D721Med (cell line): Measurements from ENCODE around the gene HECW1.

Source experiments
- DNase-seq: peaks from one replicate; pipeline ENCODE4 v3.0.0; 2011; ENCODE audit warnings: low spot score; ENCODE audit not compliant: insufficient read length
- FAIRE-seq: peaks from 2 replicates; lab custom pipeline; 2011; peaks lifted over from hg19 to GRCh38; lab: Jason Lieb, UNC
- TF ChIP-seq, protein P1 (sequence below): IDR thresholded peaks from 2 replicates; pipeline ENCODE4 v1.5.1; 2012; ENCODE audit warnings: mild to moderate bottlenecking, control low read depth; ENCODE audit not compliant: insufficient read depth; ENCODE audit errors: missing control alignments

HECW1 gene

DNA sequence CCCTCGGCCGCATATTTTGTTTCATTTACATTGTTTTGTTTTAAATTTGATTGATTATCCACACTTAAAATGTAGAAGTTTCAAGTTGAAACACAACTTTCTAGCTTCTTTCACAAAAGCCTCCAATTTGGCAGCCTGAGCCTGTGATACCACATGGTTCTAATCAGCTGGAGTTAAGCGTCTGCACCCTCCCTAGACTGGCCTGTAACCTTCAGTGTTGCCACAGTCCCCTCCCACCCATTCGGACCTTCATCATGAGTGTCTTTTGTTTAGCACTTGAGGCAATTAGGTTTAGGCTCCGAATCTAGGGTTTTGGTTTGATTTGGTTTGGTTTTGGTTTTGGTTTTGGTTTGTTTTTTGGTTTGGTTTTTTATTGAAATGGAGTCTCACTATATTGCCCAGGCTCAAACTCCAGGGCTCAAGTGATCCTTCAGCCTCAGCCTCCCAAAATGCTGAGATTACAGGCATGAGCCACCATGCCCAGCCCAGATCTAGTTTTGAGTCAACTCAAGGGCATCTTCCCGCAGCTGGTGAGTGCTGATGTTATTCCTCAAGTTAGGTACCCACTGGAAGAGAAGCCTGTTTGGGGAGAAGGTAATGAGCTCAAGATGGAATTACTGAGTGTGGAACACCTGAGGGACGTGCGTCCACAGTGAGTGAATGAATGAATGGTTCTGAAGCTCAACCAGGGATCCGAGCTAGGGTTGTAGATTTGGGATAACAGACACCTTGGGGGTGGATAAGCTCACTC is 201.4 kb downstream of the HECW1 start:
- FAIRE-seq, result no peak
- DNase-seq, result no peak
- TF ChIP-seq, protein P1, sequence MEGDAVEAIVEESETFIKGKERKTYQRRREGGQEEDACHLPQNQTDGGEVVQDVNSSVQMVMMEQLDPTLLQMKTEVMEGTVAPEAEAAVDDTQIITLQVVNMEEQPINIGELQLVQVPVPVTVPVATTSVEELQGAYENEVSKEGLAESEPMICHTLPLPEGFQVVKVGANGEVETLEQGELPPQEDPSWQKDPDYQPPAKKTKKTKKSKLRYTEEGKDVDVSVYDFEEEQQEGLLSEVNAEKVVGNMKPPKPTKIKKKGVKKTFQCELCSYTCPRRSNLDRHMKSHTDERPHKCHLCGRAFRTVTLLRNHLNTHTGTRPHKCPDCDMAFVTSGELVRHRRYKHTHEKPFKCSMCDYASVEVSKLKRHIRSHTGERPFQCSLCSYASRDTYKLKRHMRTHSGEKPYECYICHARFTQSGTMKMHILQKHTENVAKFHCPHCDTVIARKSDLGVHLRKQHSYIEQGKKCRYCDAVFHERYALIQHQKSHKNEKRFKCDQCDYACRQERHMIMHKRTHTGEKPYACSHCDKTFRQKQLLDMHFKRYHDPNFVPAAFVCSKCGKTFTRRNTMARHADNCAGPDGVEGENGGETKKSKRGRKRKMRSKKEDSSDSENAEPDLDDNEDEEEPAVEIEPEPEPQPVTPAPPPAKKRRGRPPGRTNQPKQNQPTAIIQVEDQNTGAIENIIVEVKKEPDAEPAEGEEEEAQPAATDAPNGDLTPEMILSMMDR, result no peak

- no peak for DNase-seq
- no peak for FAIRE-seq
- TF ChIP-seq, protein P1, result no peak
Observed at GRCh38 chr7:43314379-43315158, 202.1 kb downstream of the HECW1 start.

DNA sequence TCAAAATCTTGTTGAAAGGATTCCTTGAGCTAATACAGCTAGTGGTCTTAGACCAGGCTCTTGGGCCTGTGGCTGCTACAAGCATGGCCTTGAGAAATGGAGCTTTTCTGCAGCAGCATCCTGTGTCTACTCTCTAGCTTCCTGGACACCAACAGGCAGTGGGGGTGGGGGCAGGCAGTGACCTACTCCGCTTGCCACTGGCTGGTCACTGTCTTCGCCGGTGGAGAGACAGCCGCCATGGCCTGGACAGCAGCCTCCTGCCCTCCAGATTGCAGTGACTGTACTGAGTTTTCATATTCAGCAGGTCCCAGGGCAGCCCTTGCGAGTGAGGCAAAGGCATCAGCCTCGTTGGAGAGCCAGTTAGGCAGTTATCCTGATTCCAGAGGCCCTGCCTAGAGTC is 204.6 kb downstream of the HECW1 start:
- FAIRE-seq (no peak), DNase-seq (no peak)
- TF ChIP-seq, protein P1, result no peak

GRCh38 chr7:43318188-43318770 is 205.8 kb downstream of the HECW1 start:
- DNase-seq, result no peak
- TF ChIP-seq, protein P1, result no peak
- no peak for FAIRE-seq

DNA sequence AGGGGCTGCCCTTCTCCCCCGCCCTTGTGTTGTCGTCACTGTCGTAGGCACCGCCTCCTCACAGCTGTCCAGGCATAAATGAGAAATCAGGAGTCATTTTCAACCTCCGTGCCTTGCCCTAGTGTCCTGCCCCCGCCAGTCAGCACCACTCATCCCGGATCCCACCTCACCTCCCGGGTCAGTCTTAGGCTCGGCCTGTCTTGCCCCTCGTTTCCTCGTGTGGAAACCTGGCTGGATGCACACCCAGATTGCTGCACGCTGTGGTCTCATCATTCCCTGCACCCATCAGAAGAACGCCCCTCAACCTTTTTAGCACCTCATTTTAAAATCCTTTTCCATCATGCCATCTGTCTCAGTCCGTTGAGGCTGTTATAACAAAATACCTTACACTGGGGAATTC is 213.1 kb downstream of the HECW1 start:
- FAIRE-seq (no peak), DNase-seq (no peak)
- TF ChIP-seq, protein P1, result no peak

DNA sequence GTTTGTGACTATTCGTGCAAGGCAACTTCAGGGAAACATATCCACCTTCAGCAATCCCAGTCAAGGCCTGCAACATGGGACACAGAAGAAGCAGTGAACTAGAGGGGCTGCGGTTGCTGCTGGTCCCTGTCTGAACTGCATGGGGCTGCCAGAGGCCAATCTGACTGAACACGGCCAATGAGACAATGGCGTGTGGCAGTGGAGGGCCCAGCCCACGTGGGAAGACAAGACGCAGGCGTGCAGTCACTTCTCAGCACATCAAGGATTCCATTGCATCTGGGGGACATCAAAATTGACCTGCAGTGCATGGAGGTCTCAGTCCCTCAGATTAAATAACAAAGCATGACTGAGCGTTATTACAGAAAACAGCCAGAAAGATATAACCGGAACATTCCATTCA is 215.9 kb downstream of the HECW1 start:
- FAIRE-seq (no peak), DNase-seq (no peak)
- TF ChIP-seq, protein P1, result no peak
